Measurements from ENCODE around the gene TENT4B. TPM values are rescaled to one million over a fixed set of nuclear protein-coding genes. Genes with fewer than 3 reads are reported as not detected.

Gene TENT4B
- total RNA-seq, 1 donor from 2014 or later, result 16.6 TPM

- Mint-ChIP-seq H3K27ac (peak overlapping the region; percentile 68), H3K27me3 (no peaks in the 10 kb centered on the region), H3K36me3 (ENCODE audit: low read depth) (peaks cover 30% of the 10 kb centered on the region), H3K9me3 (no peaks in the 10 kb centered on the region), H3K4me1 (peaks cover 30% of the 10 kb centered on the region), H3K4me3 (no peak overlapping the region)
- peak; percentile 80 for DNase-seq
- intact Hi-C loops (cut with micrococcal nuclease), result loop anchor here (1.0 to 10.0 kb wide), 6 partner anchors 53 to 592 kb away; partner anchors contain the start of gene ADCY7
Observed at GRCh38 chr16:50213939-50214519, 60.9 kb downstream of the TENT4B start.

DNA sequence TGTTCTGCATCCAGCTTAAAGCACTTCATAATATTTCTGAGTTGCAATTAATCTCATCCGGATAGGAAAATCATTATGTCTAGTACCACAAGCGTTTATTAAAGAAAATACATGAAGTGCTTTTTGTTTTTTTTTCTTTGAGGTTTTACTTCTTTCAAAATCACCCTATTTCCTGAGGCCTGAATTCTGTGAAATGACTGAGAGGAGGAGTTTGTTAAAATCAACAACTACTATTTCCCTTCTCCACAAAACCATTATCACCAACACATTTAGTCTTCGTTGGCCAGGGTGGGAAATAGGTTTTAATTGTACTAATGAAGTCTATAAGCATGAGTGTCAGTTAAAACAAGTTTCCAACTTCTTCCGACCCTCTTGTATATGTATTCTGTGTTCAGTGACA is 62.6 kb downstream of the TENT4B start:
- peak overlapping the region; percentile 71 for H3K4me3 Mint-ChIP-seq
- DNase-seq, result no peak
- H3K27me3 Mint-ChIP-seq, result no peaks in the 10 kb centered on the region
- H3K4me1 Mint-ChIP-seq, result peaks cover 22% of the 10 kb centered on the region
- H3K36me3 Mint-ChIP-seq (ENCODE audit: low read depth), result peaks cover 34% of the 10 kb centered on the region
- H3K9me3 Mint-ChIP-seq, result no peaks in the 10 kb centered on the region
- intact Hi-C loops (cut with micrococcal nuclease), result loop anchor here (10.0 kb wide), 1 partner anchor 299 kb away; no protein-coding TSS in a partner anchor
- H3K27ac Mint-ChIP-seq, result peak overlapping the region; percentile 75

DNA sequence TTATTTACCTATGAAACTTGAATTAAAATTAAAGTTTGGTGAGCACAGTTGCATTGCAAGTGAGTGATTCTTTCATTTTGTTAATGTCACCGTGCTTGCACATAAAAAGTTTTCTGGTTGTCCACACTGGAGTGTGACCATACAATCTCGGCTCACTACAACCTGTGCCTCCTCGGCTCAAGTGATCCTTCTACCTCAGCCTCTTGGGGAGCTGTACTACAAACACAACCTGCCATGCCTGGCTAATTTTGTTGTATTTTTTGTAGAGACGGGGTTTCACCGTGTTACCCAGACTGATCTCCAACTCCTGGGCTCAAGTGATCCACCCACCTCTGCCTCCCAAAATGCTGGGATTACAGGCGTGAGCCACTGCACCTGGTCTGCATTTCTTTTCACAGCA is 63.1 kb downstream of the TENT4B start:
- Mint-ChIP-seq H3K4me3 (peak overlapping the region; percentile 71), H3K27me3 (no peaks in the 10 kb centered on the region), H3K9me3 (no peaks in the 10 kb centered on the region), H3K27ac (no peak overlapping the region), H3K36me3 (ENCODE audit: low read depth) (peaks cover 35% of the 10 kb centered on the region), H3K4me1 (peaks cover 22% of the 10 kb centered on the region)
- intact Hi-C loops (cut with micrococcal nuclease), result loop anchor here (10.0 kb wide), 1 partner anchor 299 kb away; no protein-coding TSS in a partner anchor
- no peak for DNase-seq

GRCh38 chr16:50219402-50219975 is 66.4 kb downstream of the TENT4B start:
- peaks cover 17% of the 10 kb centered on the region for H3K4me1 Mint-ChIP-seq
- intact Hi-C loops (cut with micrococcal nuclease), result loop anchor here (10.0 kb wide), 1 partner anchor 295 kb away; no protein-coding TSS in a partner anchor
- H3K27me3 Mint-ChIP-seq, result no peaks in the 10 kb centered on the region

GRCh38 chr16:50224286-50224685 is 71.2 kb downstream of the TENT4B start:
- Mint-ChIP-seq H3K36me3 (ENCODE audit: low read depth) (peaks cover 46% of the 10 kb centered on the region), H3K27me3 (no peaks in the 10 kb centered on the region), H3K27ac (no peak overlapping the region), H3K4me3 (no peak overlapping the region), H3K4me1 (peaks cover 18% of the 10 kb centered on the region), H3K9me3 (no peaks in the 10 kb centered on the region)
- no peak for DNase-seq
- intact Hi-C loops (cut with micrococcal nuclease), result no loop called here

More at GRCh38 chr16:50219402-50219975, 66.4 kb downstream of the TENT4B start:
- Mint-ChIP-seq H3K27ac (no peak overlapping the region), H3K36me3 (ENCODE audit: low read depth) (peaks cover 33% of the 10 kb centered on the region), H3K4me3 (no peak overlapping the region), H3K9me3 (no peaks in the 10 kb centered on the region)
- DNase-seq, result no peak

GRCh38 chr16:50227120-50227519 is 74.0 kb downstream of the TENT4B start:
- intact Hi-C loops (cut with micrococcal nuclease), result no loop called here
- Mint-ChIP-seq H3K27me3 (no peaks in the 10 kb centered on the region), H3K4me1 (peaks cover 16% of the 10 kb centered on the region), H3K27ac (peak overlapping the region; percentile 32), H3K4me3 (no peak overlapping the region), H3K36me3 (ENCODE audit: low read depth) (peaks cover 44% of the 10 kb centered on the region), H3K9me3 (no peaks in the 10 kb centered on the region)
- no peak for DNase-seq

GRCh38 chr16:50227665-50228064 is 74.6 kb downstream of the TENT4B start:
- Mint-ChIP-seq H3K4me3 (no peak overlapping the region), H3K4me1 (peaks cover 16% of the 10 kb centered on the region), H3K36me3 (ENCODE audit: low read depth) (peaks cover 47% of the 10 kb centered on the region), H3K9me3 (no peaks in the 10 kb centered on the region), H3K27me3 (no peaks in the 10 kb centered on the region), H3K27ac (no peak overlapping the region)
- no peak for DNase-seq
- intact Hi-C loops (cut with micrococcal nuclease), result no loop called here

DNA sequence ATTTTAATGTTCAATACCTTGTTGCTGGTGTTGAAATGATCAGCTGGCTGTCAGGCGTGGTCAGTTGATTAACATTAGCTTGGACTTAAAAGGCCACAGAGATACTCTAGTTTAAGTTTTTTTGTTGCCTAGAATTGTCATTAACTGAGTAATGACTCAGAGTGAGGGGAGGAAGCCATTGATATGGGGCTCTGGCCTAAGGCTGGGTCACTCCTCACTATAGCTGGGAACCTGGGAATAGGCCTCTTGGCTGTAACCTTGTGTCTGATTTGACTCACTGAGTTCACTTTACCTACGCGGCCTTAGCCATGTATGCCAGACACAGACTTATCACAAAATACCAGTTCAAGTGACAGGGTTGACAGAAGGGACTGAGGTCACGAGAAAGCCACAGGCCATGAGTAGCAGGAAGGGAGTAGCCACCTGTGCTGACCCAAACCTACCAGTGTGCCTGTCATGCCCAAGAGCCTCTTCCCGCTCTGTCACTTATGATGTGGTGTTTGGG is 75.3 kb downstream of the TENT4B start:
- Mint-ChIP-seq H3K4me3 (no peak overlapping the region), H3K27me3 (no peaks in the 10 kb centered on the region), H3K9me3 (no peaks in the 10 kb centered on the region), H3K27ac (no peak overlapping the region), H3K4me1 (peaks cover 16% of the 10 kb centered on the region), H3K36me3 (ENCODE audit: low read depth) (peaks cover 44% of the 10 kb centered on the region)
- no peak for DNase-seq
- intact Hi-C loops (cut with micrococcal nuclease), result no loop called here

GRCh38 chr16:50229149-50229726 is 76.1 kb downstream of the TENT4B start:
- Mint-ChIP-seq H3K4me1 (peaks cover 14% of the 10 kb centered on the region), H3K4me3 (no peak overlapping the region), H3K9me3 (no peaks in the 10 kb centered on the region), H3K36me3 (ENCODE audit: low read depth) (peaks cover 38% of the 10 kb centered on the region), H3K27me3 (no peaks in the 10 kb centered on the region), H3K27ac (peak overlapping the region; percentile 24)
- intact Hi-C loops (cut with micrococcal nuclease), result no loop called here
- DNase-seq, result no peak

DNA sequence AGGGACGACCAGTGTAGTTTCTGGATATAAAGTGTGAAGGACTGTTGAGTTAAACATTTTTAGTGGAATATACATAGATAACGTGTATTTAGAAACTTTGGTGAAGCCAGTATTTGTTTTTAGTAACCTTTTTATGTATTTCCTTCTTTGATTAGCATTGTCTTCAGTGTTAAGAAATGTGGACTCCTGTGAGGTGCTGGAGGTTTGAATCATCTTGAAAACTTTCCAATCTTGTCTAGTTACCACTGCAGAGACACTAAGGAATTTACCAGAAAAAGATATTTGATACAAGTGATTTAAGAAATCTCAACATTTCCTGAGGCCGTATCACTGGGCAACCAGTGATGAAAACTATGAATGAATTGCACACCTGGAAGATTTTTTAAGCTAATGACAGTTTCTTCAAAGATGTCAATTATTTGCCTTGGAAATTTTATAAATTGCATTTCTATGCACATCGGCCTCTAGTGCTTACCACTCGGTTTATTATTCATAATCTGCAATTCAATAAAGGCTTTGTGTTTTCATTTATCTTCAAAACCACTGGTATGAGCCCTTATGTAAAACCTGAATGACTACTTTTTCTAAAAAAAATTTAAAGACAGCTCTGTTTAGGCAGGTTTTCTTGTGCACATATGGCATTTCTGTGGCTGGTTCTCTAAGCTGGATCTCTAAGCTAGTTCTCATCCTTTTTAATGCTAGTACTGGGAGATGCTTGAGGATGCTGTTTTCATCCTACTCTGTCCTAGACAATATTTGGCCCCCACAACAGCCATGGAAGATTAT is 81.9 kb downstream of the TENT4B start:
- no peaks in the 10 kb centered on the region for H3K9me3 Mint-ChIP-seq
- no peaks in the 10 kb centered on the region for H3K4me1 Mint-ChIP-seq
- intact Hi-C loops (cut with micrococcal nuclease), result no loop called here
- no peak for DNase-seq
- H3K27ac Mint-ChIP-seq, result no peak overlapping the region
- H3K4me3 Mint-ChIP-seq, result no peak overlapping the region
- peaks cover 6% of the 10 kb centered on the region for H3K36me3 Mint-ChIP-seq (ENCODE audit: low read depth)
- peaks cover 3% of the 10 kb centered on the region for H3K27me3 Mint-ChIP-seq

- H3K27ac Mint-ChIP-seq, result no peak overlapping the region
- intact Hi-C loops (cut with micrococcal nuclease), result no loop called here
- H3K36me3 Mint-ChIP-seq (ENCODE audit: low read depth), result peaks cover 5% of the 10 kb centered on the region
- no peaks in the 10 kb centered on the region for H3K4me1 Mint-ChIP-seq
- peaks cover 8% of the 10 kb centered on the region for H3K27me3 Mint-ChIP-seq
- no peak overlapping the region for H3K4me3 Mint-ChIP-seq
- DNase-seq, result no peak
- no peaks in the 10 kb centered on the region for H3K9me3 Mint-ChIP-seq
Observed at GRCh38 chr16:50235581-50235980, 82.5 kb downstream of the TENT4B start.

- Mint-ChIP-seq H3K27ac (no peak overlapping the region), H3K9me3 (no peaks in the 10 kb centered on the region), H3K4me3 (no peak overlapping the region), H3K4me1 (peaks cover 2% of the 10 kb centered on the region), H3K36me3 (ENCODE audit: low read depth) (no peaks in the 10 kb centered on the region), H3K27me3 (peaks cover 19% of the 10 kb centered on the region)
- intact Hi-C loops (cut with micrococcal nuclease), result no loop called here
- no peak for DNase-seq
Observed at GRCh38 chr16:50238314-50238713, 85.2 kb downstream of the TENT4B start.

DNA sequence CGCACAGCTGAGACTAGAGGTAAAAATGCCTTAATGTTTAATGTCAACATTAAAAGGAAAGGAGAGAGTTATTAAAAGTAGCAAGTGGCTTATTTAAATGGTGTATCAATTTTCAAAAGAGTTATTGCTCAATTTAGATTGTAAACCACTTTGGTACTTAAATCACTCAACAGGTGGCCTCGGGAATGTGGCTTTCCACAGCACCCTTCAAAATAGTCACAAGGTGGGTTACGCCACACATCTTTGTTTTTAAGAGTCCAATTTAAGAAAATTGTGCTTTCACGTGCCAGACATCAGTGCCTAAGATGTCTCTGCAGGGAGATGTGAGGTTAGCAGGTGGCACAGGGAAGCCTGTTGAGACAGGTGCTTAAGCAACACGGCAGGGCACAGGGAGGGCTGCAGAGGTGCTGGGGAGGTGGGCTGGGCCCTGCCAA is 85.8 kb downstream of the TENT4B start:
- intact Hi-C loops (cut with micrococcal nuclease), result no loop called here
- Mint-ChIP-seq H3K4me3 (no peak overlapping the region), H3K9me3 (no peaks in the 10 kb centered on the region), H3K4me1 (peaks cover 2% of the 10 kb centered on the region), H3K27me3 (peaks cover 21% of the 10 kb centered on the region), H3K27ac (no peak overlapping the region), H3K36me3 (ENCODE audit: low read depth) (no peaks in the 10 kb centered on the region)
- no peak for DNase-seq
